GM23338 (cell line): Measurements from ENCODE around the gene AKNA.

Experiments
- ETS1 ChIP-seq: IDR thresholded peaks from 2 replicates; pipeline ENCODE4 v1.6.1; 2016; ENCODE audit warnings: antibody characterized with exemption
- EZH2 ChIP-seq: fragments of 200-600 bp; sonication (generic); IDR thresholded peaks from one replicate; pipeline ENCODE4 v1.8.0; 2017; ENCODE audit warnings: antibody characterized with exemption, mild to moderate bottlenecking, low read depth; ENCODE audit not compliant: unreplicated experiment
- EZH2phosphoT487 ChIP-seq: fragments of 200-600 bp; sonication (generic); IDR thresholded peaks from one replicate; pipeline ENCODE4 v1.8.1; 2018; ENCODE audit warnings: antibody characterized with exemption; ENCODE audit not compliant: unreplicated experiment
- POLR2AphosphoS5 ChIP-seq: IDR thresholded peaks from 2 replicates; pipeline ENCODE4 v1.6.1; 2016; ENCODE audit warnings: antibody characterized with exemption, low read depth
- TF ChIP-seq, protein P1 (sequence below), 2 experiments: fragments of 200-600 bp in 1 of 2; sonication (generic) in 1 of 2; conservative IDR thresholded peaks; 2 replicates each; pipeline versions ENCODE4 v1.5.1 to v1.6.1; 2016 to 2017; ENCODE audit warnings: antibody characterized with exemption in 2 of 2, low read depth in 2 of 2, mild to moderate bottlenecking in 2 of 2, moderate library complexity in 1 of 2
- TF ChIP-seq, protein P2 (sequence below): IDR thresholded peaks from one replicate; pipeline ENCODE4 v1.6.1; 2018; ENCODE audit warnings: antibody characterized with exemption; ENCODE audit not compliant: unreplicated experiment

- no peak for TF ChIP-seq POLR2AphosphoS5
- TF ChIP-seq, protein P1, sequence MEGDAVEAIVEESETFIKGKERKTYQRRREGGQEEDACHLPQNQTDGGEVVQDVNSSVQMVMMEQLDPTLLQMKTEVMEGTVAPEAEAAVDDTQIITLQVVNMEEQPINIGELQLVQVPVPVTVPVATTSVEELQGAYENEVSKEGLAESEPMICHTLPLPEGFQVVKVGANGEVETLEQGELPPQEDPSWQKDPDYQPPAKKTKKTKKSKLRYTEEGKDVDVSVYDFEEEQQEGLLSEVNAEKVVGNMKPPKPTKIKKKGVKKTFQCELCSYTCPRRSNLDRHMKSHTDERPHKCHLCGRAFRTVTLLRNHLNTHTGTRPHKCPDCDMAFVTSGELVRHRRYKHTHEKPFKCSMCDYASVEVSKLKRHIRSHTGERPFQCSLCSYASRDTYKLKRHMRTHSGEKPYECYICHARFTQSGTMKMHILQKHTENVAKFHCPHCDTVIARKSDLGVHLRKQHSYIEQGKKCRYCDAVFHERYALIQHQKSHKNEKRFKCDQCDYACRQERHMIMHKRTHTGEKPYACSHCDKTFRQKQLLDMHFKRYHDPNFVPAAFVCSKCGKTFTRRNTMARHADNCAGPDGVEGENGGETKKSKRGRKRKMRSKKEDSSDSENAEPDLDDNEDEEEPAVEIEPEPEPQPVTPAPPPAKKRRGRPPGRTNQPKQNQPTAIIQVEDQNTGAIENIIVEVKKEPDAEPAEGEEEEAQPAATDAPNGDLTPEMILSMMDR (conservative IDR thresholded peaks at IDR 0.05; ENCODE audit: low read depth in 2 of 2) = no peak
- TF ChIP-seq EZH2 = no peak
- no peak for TF ChIP-seq ETS1
- no peak for TF ChIP-seq EZH2phosphoT487
- TF ChIP-seq, protein P2, sequence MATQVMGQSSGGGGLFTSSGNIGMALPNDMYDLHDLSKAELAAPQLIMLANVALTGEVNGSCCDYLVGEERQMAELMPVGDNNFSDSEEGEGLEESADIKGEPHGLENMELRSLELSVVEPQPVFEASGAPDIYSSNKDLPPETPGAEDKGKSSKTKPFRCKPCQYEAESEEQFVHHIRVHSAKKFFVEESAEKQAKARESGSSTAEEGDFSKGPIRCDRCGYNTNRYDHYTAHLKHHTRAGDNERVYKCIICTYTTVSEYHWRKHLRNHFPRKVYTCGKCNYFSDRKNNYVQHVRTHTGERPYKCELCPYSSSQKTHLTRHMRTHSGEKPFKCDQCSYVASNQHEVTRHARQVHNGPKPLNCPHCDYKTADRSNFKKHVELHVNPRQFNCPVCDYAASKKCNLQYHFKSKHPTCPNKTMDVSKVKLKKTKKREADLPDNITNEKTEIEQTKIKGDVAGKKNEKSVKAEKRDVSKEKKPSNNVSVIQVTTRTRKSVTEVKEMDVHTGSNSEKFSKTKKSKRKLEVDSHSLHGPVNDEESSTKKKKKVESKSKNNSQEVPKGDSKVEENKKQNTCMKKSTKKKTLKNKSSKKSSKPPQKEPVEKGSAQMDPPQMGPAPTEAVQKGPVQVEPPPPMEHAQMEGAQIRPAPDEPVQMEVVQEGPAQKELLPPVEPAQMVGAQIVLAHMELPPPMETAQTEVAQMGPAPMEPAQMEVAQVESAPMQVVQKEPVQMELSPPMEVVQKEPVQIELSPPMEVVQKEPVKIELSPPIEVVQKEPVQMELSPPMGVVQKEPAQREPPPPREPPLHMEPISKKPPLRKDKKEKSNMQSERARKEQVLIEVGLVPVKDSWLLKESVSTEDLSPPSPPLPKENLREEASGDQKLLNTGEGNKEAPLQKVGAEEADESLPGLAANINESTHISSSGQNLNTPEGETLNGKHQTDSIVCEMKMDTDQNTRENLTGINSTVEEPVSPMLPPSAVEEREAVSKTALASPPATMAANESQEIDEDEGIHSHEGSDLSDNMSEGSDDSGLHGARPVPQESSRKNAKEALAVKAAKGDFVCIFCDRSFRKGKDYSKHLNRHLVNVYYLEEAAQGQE = no peak
These were observed 85.1 kb downstream of the AKNA start for GRCh38 chr9:114302727-114303126.
